GM10266 (cell line): ENCODE results near the gene SIVA1.

Experiments
- DNase-seq: peaks from one replicate; pipeline ENCODE4 v3.0.0; 2012; ENCODE audit errors: extremely low spot score
- TF ChIP-seq, protein P1 (sequence below): IDR thresholded peaks from 2 replicates; pipeline ENCODE4 v1.5.1; 2012; ENCODE audit warnings: mild to moderate bottlenecking, low read depth; ENCODE audit not compliant: control insufficient read depth, insufficient read depth; ENCODE audit errors: missing control alignments

SIVA1 gene

DNA sequence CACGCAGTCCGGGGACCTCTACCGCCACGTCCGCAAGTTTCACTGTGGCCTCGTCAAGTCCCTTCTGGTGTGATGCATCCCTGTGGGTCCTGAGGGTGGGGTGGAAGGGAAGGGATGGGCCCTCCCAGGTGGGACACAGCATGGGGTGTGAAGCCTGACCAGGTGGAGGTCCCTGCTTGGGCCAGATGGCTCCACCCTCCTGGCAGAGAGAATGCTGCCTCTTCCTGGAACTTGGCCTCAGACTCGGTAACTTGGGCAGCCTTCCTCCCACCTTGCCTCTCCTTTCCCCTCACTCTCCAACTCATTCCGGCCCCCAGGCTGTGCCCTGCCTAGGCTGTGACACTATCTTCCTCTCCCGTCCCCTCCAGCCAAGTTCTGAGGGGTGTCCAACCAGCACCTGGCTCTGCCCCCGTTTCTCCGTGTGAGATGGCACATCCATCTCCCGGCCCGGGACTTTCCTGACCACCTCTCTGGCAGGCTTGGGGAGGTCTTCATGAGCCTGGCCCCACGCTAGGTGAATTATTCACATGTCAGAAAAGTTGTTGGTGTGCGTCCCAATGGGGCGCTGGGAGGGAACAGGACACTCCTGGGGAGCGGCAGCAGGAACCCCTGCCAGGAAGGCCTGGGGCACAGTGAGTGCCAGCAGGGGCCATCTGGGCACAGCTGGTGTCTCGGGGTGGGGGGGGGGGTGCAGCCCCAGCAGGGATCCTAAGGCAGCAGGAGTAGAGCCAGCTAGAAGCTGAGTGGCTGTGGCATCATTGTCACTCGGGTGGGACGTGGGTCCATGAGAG lies 49.6 kb downstream of the SIVA1 start:
- DNase-seq, result no peak
- TF ChIP-seq, protein P1, sequence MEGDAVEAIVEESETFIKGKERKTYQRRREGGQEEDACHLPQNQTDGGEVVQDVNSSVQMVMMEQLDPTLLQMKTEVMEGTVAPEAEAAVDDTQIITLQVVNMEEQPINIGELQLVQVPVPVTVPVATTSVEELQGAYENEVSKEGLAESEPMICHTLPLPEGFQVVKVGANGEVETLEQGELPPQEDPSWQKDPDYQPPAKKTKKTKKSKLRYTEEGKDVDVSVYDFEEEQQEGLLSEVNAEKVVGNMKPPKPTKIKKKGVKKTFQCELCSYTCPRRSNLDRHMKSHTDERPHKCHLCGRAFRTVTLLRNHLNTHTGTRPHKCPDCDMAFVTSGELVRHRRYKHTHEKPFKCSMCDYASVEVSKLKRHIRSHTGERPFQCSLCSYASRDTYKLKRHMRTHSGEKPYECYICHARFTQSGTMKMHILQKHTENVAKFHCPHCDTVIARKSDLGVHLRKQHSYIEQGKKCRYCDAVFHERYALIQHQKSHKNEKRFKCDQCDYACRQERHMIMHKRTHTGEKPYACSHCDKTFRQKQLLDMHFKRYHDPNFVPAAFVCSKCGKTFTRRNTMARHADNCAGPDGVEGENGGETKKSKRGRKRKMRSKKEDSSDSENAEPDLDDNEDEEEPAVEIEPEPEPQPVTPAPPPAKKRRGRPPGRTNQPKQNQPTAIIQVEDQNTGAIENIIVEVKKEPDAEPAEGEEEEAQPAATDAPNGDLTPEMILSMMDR, result no peak

DNA sequence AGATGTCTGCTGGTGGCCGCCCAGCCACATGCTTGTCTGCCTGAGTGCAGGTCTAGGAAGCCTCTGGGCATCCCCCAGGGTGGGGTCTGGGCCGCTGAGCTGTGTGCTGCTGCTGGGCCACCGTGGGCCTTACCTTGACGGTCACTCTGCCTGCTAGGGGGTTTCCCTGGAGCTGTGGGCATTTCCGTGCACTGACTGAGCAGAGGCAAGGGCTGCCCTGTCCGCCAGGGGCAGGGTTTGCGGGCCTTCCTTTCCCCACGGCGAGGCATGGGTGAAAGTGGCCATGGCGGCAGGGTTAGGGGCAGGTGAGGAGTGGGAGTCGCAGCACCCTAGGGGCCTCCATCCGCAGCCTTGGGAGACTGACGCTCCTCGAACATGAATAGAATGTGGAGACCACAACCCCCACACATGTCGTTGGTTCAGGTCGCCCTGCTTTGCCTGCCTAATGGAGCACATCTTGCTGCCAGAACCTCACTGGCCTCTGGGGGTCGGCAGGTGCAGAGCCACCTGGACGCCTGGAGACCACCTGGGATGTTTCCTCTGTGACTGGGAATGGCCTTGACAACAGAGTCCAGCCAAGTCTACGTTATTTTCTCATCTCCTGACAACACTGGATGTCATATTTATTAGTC lies 50.4 kb downstream of the SIVA1 start:
- TF ChIP-seq, protein P1, result no peak

DNA sequence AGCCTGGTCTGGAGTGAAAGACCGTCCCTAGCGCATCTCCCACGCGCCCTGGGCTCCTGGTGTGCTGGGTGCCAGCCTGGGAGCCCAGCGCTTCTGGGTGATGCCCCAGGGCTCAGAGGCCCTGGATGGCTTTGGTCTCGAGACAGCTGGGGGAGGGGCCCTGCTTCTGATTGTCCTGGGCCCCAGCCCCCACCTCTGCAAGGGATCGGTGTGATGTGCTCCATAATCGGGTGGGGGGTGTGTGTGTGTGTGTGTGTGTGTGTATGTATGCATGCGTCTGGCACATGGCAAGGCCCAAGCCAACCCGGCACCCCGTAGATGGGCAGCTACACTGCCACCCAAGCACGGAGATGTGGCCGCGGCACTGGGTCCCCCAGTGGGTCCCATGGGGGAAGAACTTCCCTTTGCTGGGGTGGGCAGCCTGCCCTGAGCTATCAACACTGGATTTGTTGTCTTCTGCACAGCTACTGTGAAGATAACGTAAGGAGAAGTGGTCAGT lies 51.0 kb downstream of the SIVA1 start:
- no peak for DNase-seq
- TF ChIP-seq, protein P1, result no peak

More for the DNA sequence above, 50.4 kb downstream of the SIVA1 start:
- DNase-seq, result no peak

DNA sequence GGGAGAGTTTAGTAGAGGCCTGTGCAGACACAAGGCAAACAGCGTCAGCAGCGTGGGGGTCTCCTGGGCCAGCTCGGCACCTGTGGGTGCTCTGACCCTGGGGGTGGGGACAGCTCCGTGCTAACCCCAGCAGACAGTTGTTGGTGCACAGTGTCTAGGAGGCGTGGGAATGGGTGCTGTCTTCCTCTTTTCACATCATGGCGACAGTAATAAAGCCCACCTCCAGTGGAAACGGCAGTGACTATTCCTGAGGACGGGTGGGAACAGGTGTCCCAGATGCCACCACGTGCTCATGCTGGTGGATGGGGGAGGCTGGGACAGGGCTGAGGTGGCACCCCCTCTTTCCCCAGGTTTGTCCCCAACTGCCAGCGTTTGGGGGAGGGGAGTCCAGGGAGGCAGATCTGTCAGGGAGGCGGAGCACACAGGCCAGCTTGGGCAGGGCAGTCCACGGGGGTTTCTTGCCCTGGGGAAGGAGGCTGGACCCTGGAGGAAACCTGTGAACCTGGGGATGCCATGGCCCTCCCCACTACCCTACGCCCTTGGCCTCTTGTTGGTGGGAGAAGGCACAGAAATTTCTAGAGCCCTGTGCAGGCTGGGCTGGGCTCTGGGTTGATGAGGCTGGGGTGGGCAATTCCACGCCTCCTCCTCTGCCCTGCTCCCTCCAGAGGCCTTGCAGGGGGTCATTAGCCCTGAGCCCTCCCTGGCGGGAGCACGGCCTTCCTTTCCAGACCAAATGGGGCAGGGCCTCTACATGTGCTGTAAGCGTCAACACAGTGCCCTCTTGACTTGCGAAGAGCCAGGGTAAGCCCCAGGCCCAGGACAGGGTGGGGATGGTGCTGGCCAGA lies 51.8 kb downstream of the SIVA1 start:
- DNase-seq, result no peak
- TF ChIP-seq, protein P1, result no peak

DNA sequence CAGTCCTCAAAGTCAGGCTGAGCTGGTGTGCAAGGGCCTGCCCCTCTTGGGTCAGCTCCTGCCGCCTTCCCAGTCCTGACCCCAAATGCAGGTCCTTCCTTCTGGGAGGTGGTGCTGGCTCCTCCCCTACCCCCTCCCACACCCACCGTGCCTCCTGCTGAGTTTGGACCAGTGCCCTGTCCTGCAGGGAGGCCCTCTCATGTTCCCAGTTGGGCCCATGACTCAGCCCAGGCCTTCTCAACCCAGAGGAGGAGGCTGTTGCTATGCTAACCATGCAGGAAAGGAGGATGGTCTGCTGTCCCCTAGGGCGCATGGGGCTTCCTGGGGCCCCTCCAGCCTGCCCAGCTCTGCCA lies 52.4 kb downstream of the SIVA1 start:
- DNase-seq, result no peak
- TF ChIP-seq, protein P1, result no peak

DNA sequence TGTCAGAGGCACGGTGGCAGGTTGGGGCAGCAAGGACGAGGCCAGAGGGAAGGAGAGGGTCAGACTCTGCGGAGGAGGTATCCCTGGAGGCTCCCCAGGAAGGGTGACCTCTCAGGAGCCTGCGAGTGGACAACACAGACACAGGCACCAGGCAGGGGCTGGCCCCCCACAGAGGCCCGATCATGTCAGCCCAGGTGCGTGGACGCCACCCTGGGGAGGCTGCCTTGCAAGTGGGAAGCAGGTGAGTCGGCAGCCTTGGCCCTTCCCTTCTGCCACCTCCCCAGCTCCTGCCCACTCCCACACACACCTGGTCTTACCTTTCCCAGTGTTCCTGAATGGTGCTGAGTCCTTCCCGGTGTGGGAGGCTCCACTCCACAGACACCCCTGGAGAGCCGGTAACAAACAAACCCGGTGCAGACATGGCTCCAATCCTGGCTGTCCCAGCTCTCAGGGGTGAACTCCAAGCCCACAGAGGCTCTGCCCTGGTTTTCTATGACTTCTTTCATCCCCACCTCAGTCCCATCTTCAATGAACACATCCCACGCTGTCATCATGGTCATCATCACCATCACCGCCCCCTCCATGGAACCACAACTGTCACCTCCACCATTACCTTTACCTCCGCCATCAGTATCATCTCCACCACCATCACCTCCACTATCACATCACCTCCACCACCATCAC lies 53.1 kb downstream of the SIVA1 start:
- TF ChIP-seq, protein P1, result no peak
- no peak for DNase-seq
